H1 (cell line): ENCODE results near the gene MACF1. TPM values are rescaled to one million over a fixed set of nuclear protein-coding genes. Genes with fewer than 3 reads are reported as not detected.

Source experiments
- CEBPB ChIP-seq: IDR thresholded peaks from 2 replicates; pipeline ENCODE4 v1.6.1; 2012; ENCODE audit warnings: low read depth, low read length
- GABPA ChIP-seq: IDR thresholded peaks from 2 replicates; pipeline ENCODE4 v1.6.1; 2011; ENCODE audit warnings: mild to moderate bottlenecking, low read length, moderate library complexity, borderline replicate concordance; ENCODE audit not compliant: insufficient read depth
- KDM1A ChIP-seq: fragments of 200-600, 300-600 bp; sonication (generic); IDR thresholded peaks from 2 replicates; pipeline ENCODE4 v1.7.1; 2016; ENCODE audit warnings: mild to moderate bottlenecking, low read length, borderline replicate concordance
- TCF12 ChIP-seq: IDR thresholded peaks from 2 replicates; pipeline ENCODE4 v1.6.1; 2011; ENCODE audit warnings: low read depth, mild to moderate bottlenecking, low read length
- polyA plus RNA-seq, 7 experiments: library from polyadenylated mRNA; depleted of rRNA in 3 of 7; stranded (reverse) in 5 of 7; unstranded in 2 of 7; fragments of >200 nt in 5 of 7; fragments of 200-250 nt in 2 of 7; gene quantifications; 1 replicate in 5 of 7; 2 replicates in 1 of 7; 4 replicates in 1 of 7; pipeline versions ENCODE4 v1.2.1 to v1.2.3, GENCODE V29; 2011 to 2013; ENCODE audit warnings: missing spikeins in 2 of 7, mixed read lengths in 2 of 7
- total RNA-seq: library from RNA; stranded (reverse); fragmentation: NEBNext Ultra II Directional; extraction: Animal tissue kit (Norgen Biotek cat#: 25700); gene quantifications from 2 replicates; pipeline ENCODE4 v1.2.1, GENCODE V29; 2021
- TF ChIP-seq, protein P1 (sequence below): IDR thresholded peaks from 2 replicates; pipeline ENCODE4 v1.6.1; 2011; ENCODE audit warnings: low read length, improper control_type of control experiment

The MACF1 gene
- total and polyA plus RNA-seq, 2 of the 8 experiments (the other 6 are each of a cell fraction or from before 2014, with no cell fraction given), result 59.8 to 285 TPM

DNA sequence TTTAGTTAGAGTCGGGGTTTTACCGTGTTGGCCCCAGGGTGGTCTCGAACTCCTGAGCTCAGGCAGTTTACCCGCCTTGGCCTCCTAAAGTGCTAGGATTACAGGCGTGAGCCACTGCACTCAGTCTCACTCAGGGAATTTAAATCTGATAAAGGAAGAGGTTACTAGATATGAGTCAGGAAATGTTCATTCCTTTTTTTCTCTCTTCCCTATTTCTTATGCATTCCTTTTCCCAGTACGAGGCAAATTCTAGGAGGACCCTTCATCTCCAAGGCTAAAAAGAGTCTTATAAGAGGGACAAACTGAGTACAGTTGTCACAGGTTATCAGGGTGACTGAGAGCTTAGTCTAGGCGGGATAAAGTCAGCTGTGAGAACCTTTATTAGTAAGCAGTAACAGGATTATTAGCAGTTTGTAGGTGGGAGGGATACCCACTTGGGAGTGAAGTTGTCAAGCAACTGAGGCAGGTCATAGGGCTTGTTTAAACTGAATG is 9.1 kb downstream of the MACF1 start (continued):
- TF ChIP-seq TCF12 (no peak), CEBPB (no peak), KDM1A (no peak), GABPA (no peak)
- TF ChIP-seq, protein P1, sequence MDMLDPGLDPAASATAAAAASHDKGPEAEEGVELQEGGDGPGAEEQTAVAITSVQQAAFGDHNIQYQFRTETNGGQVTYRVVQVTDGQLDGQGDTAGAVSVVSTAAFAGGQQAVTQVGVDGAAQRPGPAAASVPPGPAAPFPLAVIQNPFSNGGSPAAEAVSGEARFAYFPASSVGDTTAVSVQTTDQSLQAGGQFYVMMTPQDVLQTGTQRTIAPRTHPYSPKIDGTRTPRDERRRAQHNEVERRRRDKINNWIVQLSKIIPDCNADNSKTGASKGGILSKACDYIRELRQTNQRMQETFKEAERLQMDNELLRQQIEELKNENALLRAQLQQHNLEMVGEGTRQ, result no peak
